ENCODE results near the gene ACOT6.
A peak's percentile ranks its signal among the peaks of the same experiment; 100 is the strongest.
"Not testable (repeated sequence)": the region's sequence is repeated elsewhere in the genome, so short reads cannot be mapped to it uniquely, and the experiment has no call there.

The ACOT6 gene

GRCh38 chr14:73633116-73634010 lies 21.0 kb downstream of the ACOT6 start:
- ChIA-PET POLR2A (no interaction called here), CTCF (interaction anchor here (0.5 to 11.8 kb wide), 33 partner anchors 9 to 457 kb away, joined by 3 to 199 read pairs (median 4); partner anchors contain the start of genes ACOT2, ACOT6, DNAL1 and RIOX1)
- H3K4me3 ChIP-seq (ENCODE audit: low read depth, low read length) = peak overlapping the region; percentile 52
- peak; percentile 71 for TF ChIP-seq CTCF (IDR thresholded peaks at IDR 0.05; ENCODE audit: insufficient read depth, low read length, missing control alignments)
- DNase-seq (ENCODE audit: low read depth, low spot score) = no peak

- TF ChIP-seq CTCF (IDR thresholded peaks at IDR 0.05; ENCODE audit: insufficient read depth, low read length, missing control alignments) = peak; percentile 39
- no peak for DNase-seq (ENCODE audit: low read depth, low spot score)
- ChIA-PET CTCF (interaction anchor here (0.5 to 11.8 kb wide), 26 partner anchors 8 to 339 kb away, joined by 3 to 199 read pairs (median 4); partner anchors contain the start of genes ACOT2, ACOT6, DNAL1 and RIOX1), POLR2A (no interaction called here)
- peak overlapping the region; percentile 52 for H3K4me3 ChIP-seq (ENCODE audit: low read depth, low read length)
These were observed 21.9 kb downstream of the ACOT6 start for GRCh38 chr14:73634011-73634833.

- POLR2A ChIA-PET; H3K4me3 ChIP-seq (ENCODE audit: low read depth, low read length); DNase-seq (ENCODE audit: low read depth, low spot score): not testable (repeated sequence)
- CTCF ChIA-PET = interaction anchor here (11.8 kb wide), 1 partner anchor 127 kb away, joined by 199 read pairs; no protein-coding TSS in a partner anchor
These were observed 24.0 kb downstream of the ACOT6 start for GRCh38 chr14:73636355-73636754.

GRCh38 chr14:73637830-73638229 lies 25.5 kb downstream of the ACOT6 start:
- no peak overlapping the region for H3K4me3 ChIP-seq (ENCODE audit: low read depth, low read length)
- TF ChIP-seq CTCF (IDR thresholded peaks at IDR 0.05; ENCODE audit: insufficient read depth, low read length, missing control alignments) = no peak
- CTCF ChIA-PET = interaction anchor here (0.9 to 11.8 kb wide), 3 partner anchors 10 to 129 kb away, joined by 4 to 199 read pairs (median 4); no protein-coding TSS in a partner anchor
- POLR2A ChIA-PET = no interaction called here
- no peak for DNase-seq (ENCODE audit: low read depth, low spot score)

GRCh38 chr14:73640796-73641365 lies 28.6 kb downstream of the ACOT6 start:
- TF ChIP-seq CTCF (IDR thresholded peaks at IDR 0.05; ENCODE audit: insufficient read depth, low read length, missing control alignments) = no peak
- DNase-seq (ENCODE audit: low read depth, low spot score) = no peak
- CTCF ChIA-PET = interaction anchor here (1.0 to 1.3 kb wide), 2 partner anchors 72 to 88 kb away, joined by 3 to 4 read pairs; partner anchors contain the start of gene ACOT2
- POLR2A ChIA-PET = no interaction called here
- H3K4me3 ChIP-seq (ENCODE audit: low read depth, low read length) = no peak overlapping the region

- CTCF ChIA-PET = interaction anchor here (0.8 to 4.3 kb wide), 3 partner anchors 11 to 75 kb away, joined by 3 to 29 read pairs (median 3); no protein-coding TSS in a partner anchor
- no peak for TF ChIP-seq CTCF (IDR thresholded peaks at IDR 0.05; ENCODE audit: insufficient read depth, low read length, missing control alignments)
- POLR2A ChIA-PET = interaction anchor here (0.6 kb wide), 1 partner anchor 679 kb away, joined by 3 read pairs; no protein-coding TSS in a partner anchor
- H3K4me3 ChIP-seq (ENCODE audit: low read depth, low read length) = peak within 1 kb of the TSS; percentile 96
- no peak for DNase-seq (ENCODE audit: low read depth, low spot score)
These were observed 32.4 kb downstream of the ACOT6 start, which contains the start of gene DNAL1 for GRCh38 chr14:73644531-73645247. Gene DNAL1 (plus strand): TSS chr14:73644986. CDS start chr14:73645040, 54 bp downstream.
